GM12801 (cell line): ENCODE data around the gene POP4.

ENCODE experiments used
- TF ChIP-seq, protein P1 (sequence below): IDR thresholded peaks from one replicate; pipeline ENCODE4 v1.5.1; 2011; ENCODE audit warnings: control low read depth; ENCODE audit not compliant: insufficient read length; ENCODE audit errors: extremely low read depth

The POP4 gene

GRCh38 chr19:29593869-29594268 lies 12.2 kb upstream of the POP4 start:
- TF ChIP-seq, protein P1, sequence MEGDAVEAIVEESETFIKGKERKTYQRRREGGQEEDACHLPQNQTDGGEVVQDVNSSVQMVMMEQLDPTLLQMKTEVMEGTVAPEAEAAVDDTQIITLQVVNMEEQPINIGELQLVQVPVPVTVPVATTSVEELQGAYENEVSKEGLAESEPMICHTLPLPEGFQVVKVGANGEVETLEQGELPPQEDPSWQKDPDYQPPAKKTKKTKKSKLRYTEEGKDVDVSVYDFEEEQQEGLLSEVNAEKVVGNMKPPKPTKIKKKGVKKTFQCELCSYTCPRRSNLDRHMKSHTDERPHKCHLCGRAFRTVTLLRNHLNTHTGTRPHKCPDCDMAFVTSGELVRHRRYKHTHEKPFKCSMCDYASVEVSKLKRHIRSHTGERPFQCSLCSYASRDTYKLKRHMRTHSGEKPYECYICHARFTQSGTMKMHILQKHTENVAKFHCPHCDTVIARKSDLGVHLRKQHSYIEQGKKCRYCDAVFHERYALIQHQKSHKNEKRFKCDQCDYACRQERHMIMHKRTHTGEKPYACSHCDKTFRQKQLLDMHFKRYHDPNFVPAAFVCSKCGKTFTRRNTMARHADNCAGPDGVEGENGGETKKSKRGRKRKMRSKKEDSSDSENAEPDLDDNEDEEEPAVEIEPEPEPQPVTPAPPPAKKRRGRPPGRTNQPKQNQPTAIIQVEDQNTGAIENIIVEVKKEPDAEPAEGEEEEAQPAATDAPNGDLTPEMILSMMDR: no peak

DNA sequence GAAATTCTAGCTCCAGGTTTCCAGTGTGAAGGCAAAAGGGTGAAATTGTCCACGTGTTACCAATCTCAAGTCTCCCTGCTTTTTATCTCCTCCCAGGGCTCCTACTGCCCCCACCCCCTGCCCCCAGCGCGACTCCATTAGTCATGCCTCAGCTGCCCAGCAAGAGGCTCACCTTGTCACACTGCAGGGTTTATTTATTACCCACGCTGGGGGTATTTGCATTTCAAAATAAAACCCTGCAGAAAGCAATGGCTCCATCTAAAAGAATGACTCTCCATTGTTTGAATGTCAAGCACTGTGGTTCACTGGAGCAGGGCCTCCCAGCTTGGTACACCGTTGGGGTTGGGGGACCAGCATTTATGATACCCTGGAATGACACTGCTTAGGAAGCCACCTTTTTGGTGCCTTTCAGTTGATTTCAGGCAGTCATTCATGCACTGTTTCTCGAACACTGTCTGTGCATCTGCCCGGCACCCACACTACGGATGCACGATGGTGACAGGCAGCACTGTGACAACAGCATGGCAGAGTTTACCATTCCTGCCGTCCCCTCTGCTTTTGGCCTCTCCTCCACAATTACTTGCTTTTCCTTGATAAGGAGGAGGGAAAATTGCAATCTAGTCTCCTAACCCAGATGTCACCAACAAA lies 9.9 kb upstream of the POP4 start:
- TF ChIP-seq, protein P1: no peak

DNA sequence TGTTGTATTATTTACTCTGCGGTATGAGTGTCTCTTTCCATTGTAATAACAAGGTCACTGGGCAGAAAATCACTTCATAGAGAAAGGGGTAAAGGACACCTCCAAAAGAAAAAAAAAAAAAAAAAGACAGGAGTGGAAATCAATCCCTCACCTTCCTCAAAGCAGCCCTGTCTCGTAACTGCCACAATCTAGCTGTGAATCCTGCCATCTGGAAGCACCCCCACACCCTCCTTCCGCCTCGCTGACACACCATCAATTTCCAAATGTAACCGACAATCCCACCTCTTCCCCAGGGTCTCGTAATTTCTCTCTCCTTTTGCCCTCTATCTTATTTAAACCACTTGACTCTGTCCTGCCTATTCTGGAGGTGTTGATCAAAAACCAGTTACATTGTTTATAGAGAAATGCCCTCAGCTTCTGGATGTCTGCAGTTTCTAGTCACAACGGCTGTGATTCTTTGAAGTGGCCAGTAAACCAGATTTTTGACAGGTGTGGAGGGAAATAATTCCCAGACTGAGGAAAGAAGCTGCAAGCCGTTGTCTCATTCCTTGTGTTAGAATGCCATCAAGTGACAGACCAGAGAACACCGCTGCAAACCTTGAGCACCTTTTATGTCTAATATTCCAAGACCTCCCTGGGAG lies 9.1 kb upstream of the POP4 start:
- TF ChIP-seq, protein P1: no peak

GRCh38 chr19:29598036-29598435 lies 8.0 kb upstream of the POP4 start:
- TF ChIP-seq, protein P1: no peak

DNA sequence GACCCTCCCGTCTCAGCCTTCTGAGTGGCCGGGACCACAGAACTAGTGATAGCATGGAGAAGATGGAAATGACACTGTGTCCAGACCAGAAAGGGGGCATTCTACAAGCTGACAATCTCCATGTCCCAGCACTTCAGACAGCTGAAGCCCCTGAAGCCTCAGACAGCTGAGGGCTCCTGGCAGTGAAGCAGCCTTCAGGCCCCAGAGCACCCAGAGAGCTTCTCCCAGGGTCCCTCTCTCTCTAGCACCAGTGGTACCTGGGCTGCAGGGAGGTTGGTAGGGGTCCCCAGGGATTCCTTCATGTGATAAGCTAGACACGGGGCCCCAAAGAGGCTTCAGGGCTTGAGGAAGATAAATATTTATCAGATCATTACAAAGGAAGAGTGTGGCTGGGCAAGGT lies 7.6 kb upstream of the POP4 start:
- TF ChIP-seq, protein P1: no peak

GRCh38 chr19:29603308-29603707 lies 2.8 kb upstream of the POP4 start:
- TF ChIP-seq, protein P1: no peak

- TF ChIP-seq, protein P1: no peak
Measured at GRCh38 chr19:29606420-29606747, 301 bp downstream of the POP4 start.
